Measurements from ENCODE around the gene TGOLN2.

The TGOLN2 gene

DNA sequence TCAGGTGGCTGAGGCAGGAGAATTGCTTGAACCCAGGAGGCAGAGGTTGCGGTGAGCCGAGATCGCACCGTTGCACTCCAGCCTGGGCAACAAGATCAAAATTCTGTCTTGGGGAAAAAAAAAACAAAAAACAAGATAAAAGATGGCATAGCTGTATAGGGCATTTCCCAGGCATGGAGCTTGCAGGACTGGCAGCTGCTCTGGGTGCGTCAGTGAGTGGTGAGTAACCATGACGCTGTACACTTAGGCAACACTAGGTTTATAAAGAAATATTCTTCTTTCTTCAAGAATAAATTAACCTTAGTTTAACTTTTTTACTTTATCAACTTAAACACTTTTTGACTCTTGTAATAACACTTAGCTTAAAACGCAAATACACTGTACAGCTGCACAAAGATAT lies 15.4 kb downstream of the TGOLN2 start:
- no peak for TF ChIP-seq CTCF (conservative IDR thresholded peaks at IDR 0.05; ENCODE audit: low read depth, low read length)
- DNase-seq (ENCODE audit: low read depth) = no peak
- H3K4me3 ChIP-seq (ENCODE audit: low read length) = no peak overlapping the region

GRCh38 chr2:85310330-85310729 lies 17.5 kb downstream of the TGOLN2 start:
- no peak for DNase-seq (ENCODE audit: low read depth)
- no peak overlapping the region for H3K4me3 ChIP-seq (ENCODE audit: low read length)
- TF ChIP-seq CTCF (conservative IDR thresholded peaks at IDR 0.05; ENCODE audit: low read depth, low read length) = no peak

GRCh38 chr2:85309699-85310321 lies 18.0 kb downstream of the TGOLN2 start:
- no peak for TF ChIP-seq CTCF (conservative IDR thresholded peaks at IDR 0.05; ENCODE audit: low read depth, low read length)
- H3K4me3 ChIP-seq (ENCODE audit: low read length) = no peak overlapping the region
- no peak for DNase-seq (ENCODE audit: low read depth)

DNA sequence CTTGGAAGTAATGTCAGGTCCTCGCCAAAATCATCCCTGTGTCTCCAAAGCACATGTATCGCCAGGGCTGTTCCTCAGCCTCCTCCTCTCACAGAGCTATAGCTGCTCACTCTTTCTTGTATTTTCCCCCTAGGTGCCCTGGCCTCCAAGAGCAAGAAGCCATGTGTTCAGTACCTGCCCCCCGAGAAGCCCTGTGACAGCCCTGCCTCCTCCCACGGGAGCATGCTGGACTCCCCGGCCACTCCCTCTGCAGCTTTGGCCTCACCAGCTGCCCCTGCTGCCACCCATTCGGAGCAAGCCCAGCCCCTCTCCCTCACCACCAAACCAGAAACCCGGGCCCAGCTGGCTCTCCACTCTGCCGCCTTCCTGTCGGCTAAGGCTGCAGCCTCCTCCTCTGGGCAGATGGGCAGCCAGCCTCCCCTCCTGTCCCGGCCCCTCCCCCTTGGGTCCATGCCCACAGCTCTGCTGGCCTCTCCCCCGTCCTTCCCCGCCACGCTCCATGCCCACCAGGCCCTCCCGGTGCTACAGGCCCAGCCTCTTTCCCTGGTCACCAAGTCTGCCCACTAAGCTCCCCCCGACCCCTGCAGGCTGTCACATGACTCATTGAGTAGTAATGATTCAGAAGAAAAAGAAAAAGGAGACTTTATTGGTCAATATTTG lies 18.8 kb downstream of the TGOLN2 start:
- DNase-seq (ENCODE audit: low read depth) = no peak
- H3K4me3 ChIP-seq (ENCODE audit: low read length) = no peak overlapping the region
- no peak for TF ChIP-seq CTCF (conservative IDR thresholded peaks at IDR 0.05; ENCODE audit: low read depth, low read length)

- no peak overlapping the region for H3K4me3 ChIP-seq (ENCODE audit: low read length)
- TF ChIP-seq CTCF (conservative IDR thresholded peaks at IDR 0.05; ENCODE audit: low read depth, low read length) = no peak
- no peak for DNase-seq (ENCODE audit: low read depth)
These were observed 19.6 kb downstream of the TGOLN2 start for GRCh38 chr2:85308201-85308600.

GRCh38 chr2:85307527-85307897 lies 20.3 kb downstream of the TGOLN2 start:
- no peak for TF ChIP-seq CTCF (conservative IDR thresholded peaks at IDR 0.05; ENCODE audit: low read depth, low read length)
- DNase-seq (ENCODE audit: low read depth) = no peak
- no peak overlapping the region for H3K4me3 ChIP-seq (ENCODE audit: low read length)

Data from retinal pigment epithelial cell (primary cell).